ENCODE measurements around the gene BID. TPM values are rescaled to one million over a fixed set of nuclear protein-coding genes. Genes with fewer than 3 reads are reported as not detected.

Gene BID
- total RNA-seq, 1 donor from 2014 or later, result 77.3 TPM

- no peak for DNase-seq (ENCODE audit: extremely low read depth, low read depth, low spot score)
Measured at GRCh38 chr22:17741866-17742526, 32.3 kb downstream of the BID start.

- no peak for DNase-seq (ENCODE audit: extremely low read depth, low read depth, low spot score)
Measured at GRCh38 chr22:17739196-17739975, 34.9 kb downstream of the BID start.

GRCh38 chr22:17738386-17739128 lies 35.7 kb downstream of the BID start:
- no peak for DNase-seq (ENCODE audit: extremely low read depth, low read depth, low spot score)

GRCh38 chr22:17734187-17734586 lies 40.1 kb downstream of the BID start:
- DNase-seq (ENCODE audit: extremely low read depth, low read depth, low spot score), result no peak

- no peak for DNase-seq (ENCODE audit: extremely low read depth, low read depth, low spot score)
Measured at GRCh38 chr22:17733466-17733865, 40.8 kb downstream of the BID start.

- DNase-seq (ENCODE audit: extremely low read depth, low read depth, low spot score), result no peak
Measured at GRCh38 chr22:17732251-17732854, 41.9 kb downstream of the BID start.

GRCh38 chr22:17729561-17729960 lies 44.7 kb downstream of the BID start:
- no peak for DNase-seq (ENCODE audit: extremely low read depth, low read depth, low spot score)

GRCh38 chr22:17728786-17729185 lies 45.5 kb downstream of the BID start:
- DNase-seq (ENCODE audit: extremely low read depth, low read depth, low spot score), result no peak

- DNase-seq (ENCODE audit: extremely low read depth, low read depth, low spot score), result no peak
Measured at GRCh38 chr22:17726928-17727897, 47.1 kb downstream of the BID start.

GRCh38 chr22:17726006-17726927 lies 48.0 kb downstream of the BID start:
- DNase-seq (ENCODE audit: extremely low read depth, low read depth, low spot score), result no peak

- DNase-seq (ENCODE audit: extremely low read depth, low read depth, low spot score), result no peak
Measured at GRCh38 chr22:17725500-17725796, 48.8 kb downstream of the BID start.

- no peak for DNase-seq (ENCODE audit: extremely low read depth, low read depth, low spot score)
Measured at GRCh38 chr22:17724678-17725499, 49.4 kb downstream of the BID start.

- DNase-seq (ENCODE audit: extremely low read depth, low read depth, low spot score), result no peak
Measured at GRCh38 chr22:17724241-17724640, 50.0 kb downstream of the BID start.

- no peak for DNase-seq (ENCODE audit: extremely low read depth, low read depth, low spot score)
Measured at GRCh38 chr22:17719911-17720310, 54.4 kb downstream of the BID start.

- DNase-seq (ENCODE audit: extremely low read depth, low read depth, low spot score), result no peak
Measured at GRCh38 chr22:17717708-17718107, 56.6 kb downstream of the BID start.

- no peak for DNase-seq (ENCODE audit: extremely low read depth, low read depth, low spot score)
Measured at GRCh38 chr22:17716529-17716928, 57.7 kb downstream of the BID start.

GRCh38 chr22:17712441-17712840 lies 61.8 kb downstream of the BID start:
- no peak for DNase-seq (ENCODE audit: extremely low read depth, low read depth, low spot score)

GRCh38 chr22:17710023-17710422 lies 64.2 kb downstream of the BID start:
- no peak for DNase-seq (ENCODE audit: extremely low read depth, low read depth, low spot score)
